NAMALWA (cell line): ENCODE data around the gene FBXO36.
"Not testable (repeated sequence)": the region's sequence is repeated elsewhere in the genome, so short reads cannot be mapped to it uniquely, and the experiment has no call there.

ENCODE experiments used
- DNase-seq: peaks from one replicate; pipeline ENCODE4 v3.0.0-alpha.2; 2015; ENCODE audit warnings: low spot score

FBXO36 gene

GRCh38 chr2:229922449-229923386, at the start of gene FBXO36:
Gene FBXO36, plus strand, starts transcription at chr2:229922503. Its CDS starts 11 bp downstream, at chr2:229922514.
- DNase-seq = peak; percentile 91

GRCh38 chr2:229873123-229873581, 49.2 kb upstream of the FBXO36 start:
- DNase-seq = no peak

- DNase-seq = no peak
Observed at GRCh38 chr2:229874647-229875046, 47.7 kb upstream of the FBXO36 start.

GRCh38 chr2:229875549-229875948, 46.8 kb upstream of the FBXO36 start:
- no peak for DNase-seq

GRCh38 chr2:229879191-229879950, 42.9 kb upstream of the FBXO36 start:
- no peak for DNase-seq

- no peak for DNase-seq
Observed at GRCh38 chr2:229880892-229881586, 41.3 kb upstream of the FBXO36 start.

- DNase-seq = no peak
Observed at GRCh38 chr2:229882583-229882982, 39.7 kb upstream of the FBXO36 start.

- DNase-seq = no peak
Observed at GRCh38 chr2:229884775-229885699, 37.3 kb upstream of the FBXO36 start.

- no peak for DNase-seq
Observed at GRCh38 chr2:229887441-229887840, 34.9 kb upstream of the FBXO36 start.

- DNase-seq = no peak
Observed at GRCh38 chr2:229888031-229888430, 34.3 kb upstream of the FBXO36 start.

GRCh38 chr2:229889023-229889422, 33.3 kb upstream of the FBXO36 start:
- DNase-seq = no peak

GRCh38 chr2:229896857-229897256, 25.4 kb upstream of the FBXO36 start:
- no peak for DNase-seq

- DNase-seq = no peak
Observed at GRCh38 chr2:229899604-229900003, 22.7 kb upstream of the FBXO36 start.

- no peak for DNase-seq
Observed at GRCh38 chr2:229900012-229900411, 22.3 kb upstream of the FBXO36 start.

- not testable (repeated sequence) for DNase-seq
Observed at GRCh38 chr2:229900514-229900913, 21.8 kb upstream of the FBXO36 start.

- DNase-seq = no peak
Observed at GRCh38 chr2:229901819-229902218, 20.5 kb upstream of the FBXO36 start.

- no peak for DNase-seq
Observed at GRCh38 chr2:229903037-229903436, 19.3 kb upstream of the FBXO36 start.

GRCh38 chr2:229905601-229906000, 16.7 kb upstream of the FBXO36 start:
- no peak for DNase-seq

GRCh38 chr2:229909090-229909489, 13.2 kb upstream of the FBXO36 start:
- no peak for DNase-seq

GRCh38 chr2:229910147-229910831, 12.0 kb upstream of the FBXO36 start:
- no peak for DNase-seq
